GM10266 (cell line): Measurements from ENCODE around the gene SYNPO2.

Experiments
- DNase-seq: peaks from one replicate; pipeline ENCODE4 v3.0.0; 2012; ENCODE audit errors: extremely low spot score
- TF ChIP-seq, protein P1 (sequence below): IDR thresholded peaks from 2 replicates; pipeline ENCODE4 v1.5.1; 2012; ENCODE audit warnings: mild to moderate bottlenecking, low read depth; ENCODE audit not compliant: control insufficient read depth, insufficient read depth; ENCODE audit errors: missing control alignments

The SYNPO2 gene

GRCh38 chr4:118962540-118962939 lies 73.9 kb downstream of the SYNPO2 start:
- DNase-seq, result no peak
- TF ChIP-seq, protein P1, sequence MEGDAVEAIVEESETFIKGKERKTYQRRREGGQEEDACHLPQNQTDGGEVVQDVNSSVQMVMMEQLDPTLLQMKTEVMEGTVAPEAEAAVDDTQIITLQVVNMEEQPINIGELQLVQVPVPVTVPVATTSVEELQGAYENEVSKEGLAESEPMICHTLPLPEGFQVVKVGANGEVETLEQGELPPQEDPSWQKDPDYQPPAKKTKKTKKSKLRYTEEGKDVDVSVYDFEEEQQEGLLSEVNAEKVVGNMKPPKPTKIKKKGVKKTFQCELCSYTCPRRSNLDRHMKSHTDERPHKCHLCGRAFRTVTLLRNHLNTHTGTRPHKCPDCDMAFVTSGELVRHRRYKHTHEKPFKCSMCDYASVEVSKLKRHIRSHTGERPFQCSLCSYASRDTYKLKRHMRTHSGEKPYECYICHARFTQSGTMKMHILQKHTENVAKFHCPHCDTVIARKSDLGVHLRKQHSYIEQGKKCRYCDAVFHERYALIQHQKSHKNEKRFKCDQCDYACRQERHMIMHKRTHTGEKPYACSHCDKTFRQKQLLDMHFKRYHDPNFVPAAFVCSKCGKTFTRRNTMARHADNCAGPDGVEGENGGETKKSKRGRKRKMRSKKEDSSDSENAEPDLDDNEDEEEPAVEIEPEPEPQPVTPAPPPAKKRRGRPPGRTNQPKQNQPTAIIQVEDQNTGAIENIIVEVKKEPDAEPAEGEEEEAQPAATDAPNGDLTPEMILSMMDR, result no peak

DNA sequence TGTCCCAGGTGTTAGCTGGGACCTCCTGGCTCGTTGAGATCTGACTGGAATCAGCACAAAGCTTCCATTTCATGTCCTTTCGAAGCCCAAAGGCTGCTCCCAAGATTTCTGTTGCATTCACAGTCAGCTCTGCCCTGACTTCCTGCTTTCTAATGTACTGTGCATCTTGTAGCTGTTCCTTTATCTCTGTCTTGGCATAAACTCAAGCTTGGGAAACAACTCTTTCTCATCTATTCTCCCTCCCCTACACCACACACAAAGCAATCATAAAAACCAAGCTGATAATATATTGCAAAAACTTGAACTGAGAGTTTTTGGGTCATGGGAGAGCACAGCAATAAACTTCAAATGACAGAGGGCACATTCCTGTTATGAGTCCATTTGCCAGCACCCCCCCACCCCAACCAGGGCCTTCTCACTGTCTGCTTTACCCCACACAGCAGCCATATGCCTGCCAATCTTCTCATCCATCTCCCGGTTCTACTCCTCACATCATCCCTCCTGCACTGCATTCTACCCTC lies 76.3 kb downstream of the SYNPO2 start:
- TF ChIP-seq, protein P1, result no peak
- DNase-seq, result no peak

DNA sequence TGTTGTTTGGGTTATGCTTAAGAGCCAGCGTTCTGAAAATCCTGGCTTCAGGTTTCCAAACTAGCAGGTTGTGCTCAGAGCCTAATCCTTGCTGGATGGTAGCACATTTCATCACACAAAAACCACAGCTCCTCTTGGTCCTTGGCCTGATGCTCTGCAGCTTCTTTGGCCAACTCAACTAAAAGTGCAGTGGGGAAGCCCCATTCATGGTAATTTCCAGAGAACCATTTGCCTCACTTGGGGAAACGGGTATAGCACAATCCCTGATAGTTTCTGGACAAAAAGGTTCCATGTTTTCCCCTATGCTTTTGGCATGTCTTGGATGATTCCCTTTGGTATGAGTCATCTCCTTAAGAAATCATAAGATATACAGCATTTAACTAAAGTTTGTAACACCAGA lies 78.7 kb downstream of the SYNPO2 start:
- DNase-seq, result no peak

GRCh38 chr4:118968005-118968404 lies 79.4 kb downstream of the SYNPO2 start:
- DNase-seq, result peak; percentile 77
- TF ChIP-seq, protein P1, result no peak

More for the DNA sequence above, 78.7 kb downstream of the SYNPO2 start:
- TF ChIP-seq, protein P1, result no peak

- TF ChIP-seq, protein P1, result no peak
- no peak for DNase-seq
Observed at GRCh38 chr4:118968813-118969212, 80.2 kb downstream of the SYNPO2 start.

DNA sequence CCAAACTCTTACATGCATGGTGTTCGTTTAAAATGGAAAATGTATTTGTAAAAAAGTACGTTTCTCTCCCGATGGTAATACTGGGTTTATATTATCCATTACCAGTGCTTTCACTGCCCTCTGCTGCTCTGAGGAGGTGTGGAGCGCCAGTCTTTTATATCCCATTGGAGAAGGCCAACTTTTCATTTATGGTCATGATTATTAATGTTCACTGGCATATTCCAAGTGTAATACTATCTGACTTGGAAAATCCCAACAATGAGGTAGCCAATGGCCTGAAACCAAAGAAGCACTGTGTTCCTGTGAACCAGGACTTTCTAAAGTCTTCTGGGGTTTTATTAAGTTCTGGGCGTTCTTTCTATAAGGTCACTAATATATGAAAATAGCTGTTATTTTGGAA lies 80.7 kb downstream of the SYNPO2 start:
- DNase-seq, result no peak
- TF ChIP-seq, protein P1, result peak; percentile 40

GRCh38 chr4:118972167-118972566 lies 83.5 kb downstream of the SYNPO2 start:
- TF ChIP-seq, protein P1, result no peak
- DNase-seq, result no peak
